NCI-H2196 (cell line): ENCODE results near the gene TPPP3.

Experiments used
- DNase-seq: peaks from one replicate; lab custom pipeline; 2025; ENCODE audit not compliant: unreplicated experiment; lab: John Stamatoyannopoulos, UW

The TPPP3 gene

DNA sequence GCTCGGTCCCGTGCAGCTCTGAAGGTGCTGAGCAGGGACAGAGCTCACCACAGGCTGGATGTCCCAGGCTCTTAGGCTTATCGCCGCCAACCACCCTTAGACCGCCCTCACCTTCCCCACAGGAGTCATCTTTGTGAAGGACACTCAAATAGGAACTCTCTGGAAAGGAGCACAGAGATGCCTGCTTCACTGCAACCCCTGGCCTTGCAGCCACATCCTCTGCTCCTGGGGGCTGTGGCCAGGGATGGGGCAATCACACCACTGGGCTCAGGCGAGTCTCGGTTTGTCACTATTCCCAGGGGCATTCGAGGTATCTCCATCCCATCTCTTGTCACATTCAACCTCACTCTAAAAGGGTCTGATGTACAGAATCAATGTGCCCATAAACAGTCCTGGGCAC is 12.0 kb upstream of the TPPP3 start:
- DNase-seq: no peak

GRCh38 chr16:67404740-67405226 is 11.5 kb upstream of the TPPP3 start:
- DNase-seq: no peak

- DNase-seq: no peak
These were observed 10.8 kb upstream of the TPPP3 start for GRCh38 chr16:67403976-67404555.

- no peak for DNase-seq
These were observed 7.6 kb upstream of the TPPP3 start for GRCh38 chr16:67400901-67401300.

DNA sequence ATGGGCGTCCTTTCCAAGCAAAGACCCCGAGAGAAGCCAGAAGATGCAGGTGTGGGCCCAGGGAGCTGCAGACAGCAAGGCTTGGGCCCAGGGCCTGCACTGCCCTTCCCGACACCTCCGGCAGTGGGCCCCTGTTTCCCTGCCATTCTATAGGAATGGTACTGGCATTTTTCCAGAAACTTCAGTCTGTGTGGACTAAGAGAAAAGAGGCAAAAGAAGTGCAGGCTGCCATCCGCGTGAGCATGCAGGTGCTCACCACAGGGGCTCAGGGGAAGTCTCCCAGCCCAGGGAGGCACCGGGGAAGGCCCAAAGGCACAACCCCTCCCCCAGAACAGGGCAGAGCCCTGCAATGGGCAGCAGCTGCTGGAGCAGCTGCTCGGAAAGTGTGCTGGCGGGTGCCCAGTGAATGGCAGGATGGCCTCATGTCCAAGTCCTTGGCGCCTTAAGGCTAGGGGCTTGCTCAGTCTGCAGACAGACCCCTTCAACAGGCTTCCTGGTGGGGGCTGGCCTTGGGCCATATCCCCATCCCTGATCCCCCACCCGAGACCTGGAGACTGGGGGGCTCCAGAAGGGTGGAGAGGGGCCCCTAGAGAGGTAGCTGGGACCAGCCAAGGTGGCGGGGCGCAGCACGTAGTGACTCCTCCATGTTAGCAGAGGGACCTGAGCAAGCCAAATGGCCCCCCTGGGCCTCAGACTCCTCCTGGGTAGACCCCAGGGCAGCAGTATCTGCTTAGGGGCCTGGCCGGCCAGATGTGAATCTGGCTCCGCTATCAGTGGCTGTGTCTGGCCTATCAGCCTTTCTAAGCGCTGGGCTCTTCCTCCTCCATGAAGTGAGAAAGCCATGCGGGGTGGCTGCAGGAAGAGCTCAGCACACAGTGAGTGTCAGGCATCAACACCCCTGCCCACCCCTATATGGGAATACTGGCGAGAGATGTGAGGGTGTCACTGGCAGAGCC is 6.7 kb upstream of the TPPP3 start:
- DNase-seq: peak; percentile 47

GRCh38 chr16:67399218-67399733 is 6.0 kb upstream of the TPPP3 start:
- DNase-seq: no peak

DNA sequence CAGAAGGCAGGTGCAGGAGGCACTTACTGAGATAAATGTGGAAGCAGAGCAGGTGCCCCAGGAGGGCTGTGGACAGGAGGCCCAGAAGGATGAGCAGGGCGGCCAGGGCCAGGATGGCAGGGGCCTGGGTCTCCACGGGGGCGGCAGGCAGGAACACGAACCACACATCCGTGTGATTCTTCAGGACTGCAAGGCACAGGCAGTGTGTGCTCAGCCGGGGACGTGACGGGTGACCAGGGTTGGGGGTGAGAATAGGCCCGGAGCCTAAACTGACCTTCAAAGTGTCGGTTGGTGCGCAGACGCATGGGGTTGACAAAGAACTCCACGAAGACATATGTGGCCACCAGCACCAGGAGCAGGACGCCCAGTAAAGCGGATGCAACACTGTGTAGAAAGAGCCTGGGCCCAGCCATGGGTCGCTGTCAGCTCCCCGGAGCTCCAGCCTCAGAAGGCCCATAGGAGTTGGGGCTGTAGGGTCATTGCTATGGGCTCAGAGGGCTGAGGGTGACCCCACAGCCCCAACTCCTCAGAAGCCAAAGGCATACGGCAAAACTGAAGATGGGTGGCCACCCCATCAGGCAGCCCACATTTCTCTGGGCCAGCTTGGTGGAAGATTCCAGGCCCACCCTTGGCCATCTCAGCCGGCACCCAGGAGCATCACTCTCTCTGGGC is 5.4 kb upstream of the TPPP3 start:
- no peak for DNase-seq

- DNase-seq: no peak
These were observed 4.7 kb upstream of the TPPP3 start for GRCh38 chr16:67397812-67398545.

DNA sequence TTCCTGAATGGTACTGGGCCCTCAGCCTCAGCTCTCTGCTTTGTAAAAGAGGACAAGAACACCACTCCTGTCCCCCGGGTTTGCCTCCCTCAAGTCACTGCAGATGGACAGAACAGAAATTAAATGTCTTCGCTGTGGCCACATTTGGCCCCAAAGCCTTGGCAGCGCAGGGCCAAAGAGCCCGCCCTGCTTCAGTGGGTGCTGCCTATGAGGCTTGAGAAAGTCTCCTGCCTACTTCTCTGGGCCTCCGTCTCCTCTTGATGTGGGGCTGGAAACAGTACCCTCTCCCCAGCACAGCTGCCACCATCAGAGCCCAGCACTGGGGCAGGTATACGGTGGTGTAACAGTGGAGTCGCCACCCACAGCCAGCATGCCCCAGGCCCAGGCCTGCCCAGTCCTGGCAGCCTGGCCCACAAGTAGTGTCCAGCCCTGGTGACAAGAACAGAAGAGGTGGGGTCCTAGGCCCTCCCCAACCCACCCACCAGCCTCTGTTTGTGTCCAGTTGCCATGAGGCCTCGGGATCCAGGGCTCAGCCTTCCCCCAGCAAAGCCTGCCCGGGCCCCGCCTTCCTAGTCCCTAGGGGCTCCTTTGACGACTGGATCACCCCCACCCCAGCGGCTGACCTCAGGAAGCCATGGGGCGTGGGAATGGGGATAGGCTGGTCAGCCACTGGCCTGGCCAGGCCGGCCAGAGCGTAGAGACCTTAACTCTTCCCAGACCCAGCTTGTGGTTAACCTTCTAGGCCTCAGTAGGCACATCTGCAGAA is 3.9 kb upstream of the TPPP3 start:
- DNase-seq: no peak

DNA sequence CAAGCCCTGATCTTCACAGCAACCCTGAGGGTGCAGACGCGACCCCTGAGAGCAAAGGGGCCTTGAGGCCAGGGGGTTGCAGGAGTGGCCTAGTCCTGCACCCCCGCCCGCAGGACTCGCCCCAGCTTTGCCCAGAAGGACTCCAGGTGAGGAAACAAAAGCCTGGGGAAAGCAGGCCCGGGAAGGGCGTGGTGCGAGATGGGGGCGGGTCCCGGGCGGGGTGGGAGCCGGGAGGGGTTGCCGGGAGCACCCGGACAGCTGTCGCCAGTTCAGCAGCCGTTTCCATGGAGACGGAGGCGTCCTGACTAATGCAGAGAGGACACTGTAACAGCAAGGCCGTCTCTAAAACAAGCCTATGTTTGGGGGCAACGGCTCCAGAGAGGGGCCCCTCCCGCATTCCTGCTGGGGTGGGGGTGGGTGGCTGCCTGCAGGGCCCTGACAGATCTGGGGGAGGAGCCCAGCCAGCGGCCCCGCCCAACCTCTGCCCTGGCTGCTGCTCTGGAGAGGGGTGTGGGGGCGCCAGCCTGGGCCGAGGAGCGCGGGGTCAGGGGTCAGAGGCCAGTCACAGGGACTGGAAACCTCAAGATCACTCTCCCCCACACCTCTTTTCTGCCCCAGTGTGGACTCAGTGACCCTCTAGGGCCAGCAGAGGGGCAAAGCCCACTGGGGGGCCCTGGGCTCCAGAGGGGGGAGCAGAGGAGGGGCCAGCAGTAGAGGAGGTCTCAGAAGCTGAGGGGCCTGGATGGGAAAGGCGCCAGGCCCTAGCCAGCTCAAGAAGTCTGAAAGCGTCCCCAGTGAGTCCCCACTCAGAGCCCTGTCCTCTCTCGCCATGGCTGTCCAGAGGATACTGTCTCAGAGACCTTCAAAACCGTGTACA is 3.1 kb upstream of the TPPP3 start:
- peak; percentile 86 for DNase-seq

GRCh38 chr16:67395458-67396158 is 2.3 kb upstream of the TPPP3 start:
- peak; percentile 43 for DNase-seq

GRCh38 chr16:67395105-67395457 is 1.8 kb upstream of the TPPP3 start:
- DNase-seq: no peak

DNA sequence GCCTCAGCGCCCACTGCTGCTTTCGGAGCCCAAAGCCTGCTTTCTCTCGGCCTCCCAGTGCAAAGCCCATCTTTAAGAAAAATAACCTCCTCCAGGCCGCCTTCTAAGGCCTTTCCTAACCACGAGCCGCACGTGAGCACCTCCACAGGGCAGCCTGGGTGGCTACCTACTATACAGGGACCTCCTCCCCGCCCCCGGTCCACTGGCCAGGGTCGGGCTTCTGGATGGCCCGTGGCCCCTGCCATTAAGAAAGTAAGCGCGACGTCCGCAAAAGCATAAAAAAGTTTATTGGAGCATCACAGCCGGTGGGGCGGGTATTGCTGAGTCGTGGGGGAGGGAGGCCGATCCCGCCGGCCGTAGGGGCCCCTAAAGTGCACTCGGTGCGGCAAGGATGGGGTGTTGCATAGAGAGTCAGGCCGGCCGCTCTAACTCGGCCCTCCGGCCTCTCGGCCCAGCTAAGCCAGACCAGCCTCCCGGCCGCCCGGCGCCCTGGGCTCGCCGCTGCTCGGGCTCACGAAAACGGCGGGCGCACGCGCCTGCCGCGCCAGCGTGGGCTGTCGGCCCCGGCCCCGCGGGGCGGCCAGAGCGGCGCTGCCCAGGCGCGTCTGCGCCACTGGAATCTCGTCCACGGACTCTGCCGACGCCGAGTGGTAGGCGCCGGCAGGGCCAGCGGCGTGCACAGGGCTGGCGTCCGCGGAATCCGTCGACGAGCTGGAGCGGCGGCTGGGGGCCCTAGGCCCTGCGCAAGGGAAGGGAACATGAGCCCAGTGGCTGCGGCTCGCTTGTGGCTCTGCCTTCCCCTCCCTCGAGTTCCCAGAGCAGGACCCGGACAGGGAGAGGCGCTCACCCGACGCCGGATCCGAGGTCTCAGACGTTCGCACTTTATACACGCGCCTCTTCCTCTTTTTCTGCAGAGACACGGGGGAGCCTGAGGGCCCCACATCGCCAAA is 1.1 kb upstream of the TPPP3 start:
- DNase-seq: no peak

GRCh38 chr16:67393788-67394154 is 473 bp upstream of the TPPP3 start:
- DNase-seq: no peak

GRCh38 chr16:67392301-67393059 is 818 bp downstream of the TPPP3 start:
- DNase-seq: no peak

- DNase-seq: peak; percentile 69
These were observed 1.6 kb downstream of the TPPP3 start for GRCh38 chr16:67391424-67392300.
